Activated CD4-positive, CD25-positive, alpha-beta regulatory T cell treated with anti-CD3 and anti-CD28 coated beads, Interleukin-2, amount 50 U/mL, for 24 hours (primary cell): Measurements from ENCODE around the gene PIK3R3.

Source experiments
- ATAC-seq, 2 donors: fragments of 150-1000 bp; cut with Tn5 transposase; one replicate each; pipeline ENCODE4 v1.10.0; 2021; ENCODE audit warnings: mild to moderate bottlenecking in 1 of 2, moderate library complexity in 1 of 2

The PIK3R3 gene

DNA sequence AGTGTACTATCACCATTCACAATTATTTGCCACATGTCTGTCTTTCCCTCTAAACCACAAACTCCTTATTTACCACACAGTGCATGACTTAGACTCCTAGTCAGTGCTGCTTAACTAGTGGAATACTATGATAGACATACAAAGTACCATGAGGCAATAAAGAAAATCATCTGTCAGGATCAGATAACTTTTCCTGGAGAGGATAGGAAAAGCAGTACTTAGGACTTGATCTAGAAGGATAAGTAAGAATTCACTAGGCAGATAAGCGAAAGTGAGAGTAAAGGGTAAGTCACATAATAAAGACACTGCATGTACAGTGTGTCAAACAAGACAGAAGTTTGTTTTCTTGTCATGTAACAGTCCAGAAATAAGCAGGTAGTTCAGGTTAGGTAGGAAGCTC is 21.3 kb upstream of the PIK3R3 start:
- ATAC-seq: no peak

DNA sequence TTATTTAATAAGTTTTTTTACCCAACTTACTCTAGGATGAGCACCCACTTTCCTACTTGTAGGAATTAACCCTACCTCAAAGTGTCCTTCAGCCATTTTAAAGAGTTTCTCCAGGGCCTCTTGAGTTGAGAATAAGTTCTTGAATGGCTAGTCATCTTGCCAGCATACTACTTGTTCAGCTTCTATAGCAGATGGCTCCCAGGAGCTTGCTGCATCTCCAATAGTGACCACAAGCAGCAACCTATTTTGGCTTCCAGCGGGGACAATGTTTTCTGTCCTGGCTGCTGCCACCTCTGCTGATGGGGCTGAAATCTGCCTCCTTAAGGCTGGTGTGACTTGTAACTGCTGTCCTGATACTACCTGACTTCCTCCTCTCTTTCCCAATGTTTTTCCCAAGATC is 20.8 kb upstream of the PIK3R3 start:
- ATAC-seq: no peak

DNA sequence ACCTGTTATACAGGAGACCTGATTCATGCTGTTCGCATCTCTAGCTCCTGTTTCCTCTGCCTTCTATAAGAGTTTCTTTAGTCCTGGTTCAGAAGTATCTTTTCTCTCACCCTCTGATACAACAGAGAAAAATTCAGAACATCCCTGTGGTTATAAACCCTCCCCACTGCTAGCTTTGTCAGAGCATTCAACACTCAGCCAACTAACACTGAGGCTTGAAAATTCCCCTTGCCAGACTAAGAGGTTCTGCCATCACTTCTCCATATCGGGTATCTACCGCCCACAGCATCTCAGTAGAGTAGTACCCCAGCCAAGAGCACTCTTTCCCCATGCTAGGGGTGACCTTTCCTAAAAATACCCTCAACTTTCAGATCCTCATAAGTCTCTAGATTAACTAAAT is 19.6 kb upstream of the PIK3R3 start:
- peak in 1 of 2 donors; percentile 27 for ATAC-seq

- no peak for ATAC-seq
These were observed 17.7 kb upstream of the PIK3R3 start for GRCh38 chr1:46150085-46150484.

GRCh38 chr1:46148318-46148717 is 15.9 kb upstream of the PIK3R3 start:
- no peak for ATAC-seq

DNA sequence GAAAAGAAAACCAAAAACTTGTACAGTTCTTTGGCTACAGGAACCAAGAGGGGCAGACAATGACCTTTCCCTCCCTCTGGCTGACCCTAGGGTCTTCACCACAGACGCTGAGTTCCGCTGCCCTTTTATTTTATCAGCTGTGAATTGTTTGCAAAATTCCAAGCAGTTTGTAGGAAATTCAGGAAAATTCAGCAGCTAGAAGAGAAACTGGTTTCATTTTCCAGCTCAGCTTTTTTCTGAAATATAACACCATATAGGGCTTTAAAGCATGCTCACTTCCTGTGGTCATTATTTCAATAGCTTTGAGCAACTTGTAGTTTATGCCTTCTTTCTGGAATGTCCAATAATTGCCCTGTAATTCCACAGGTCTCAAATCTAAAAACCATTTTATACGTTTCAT is 5.5 kb upstream of the PIK3R3 start:
- no peak for ATAC-seq

- no peak for ATAC-seq
These were observed 4.3 kb upstream of the PIK3R3 start for GRCh38 chr1:46136711-46137110.

DNA sequence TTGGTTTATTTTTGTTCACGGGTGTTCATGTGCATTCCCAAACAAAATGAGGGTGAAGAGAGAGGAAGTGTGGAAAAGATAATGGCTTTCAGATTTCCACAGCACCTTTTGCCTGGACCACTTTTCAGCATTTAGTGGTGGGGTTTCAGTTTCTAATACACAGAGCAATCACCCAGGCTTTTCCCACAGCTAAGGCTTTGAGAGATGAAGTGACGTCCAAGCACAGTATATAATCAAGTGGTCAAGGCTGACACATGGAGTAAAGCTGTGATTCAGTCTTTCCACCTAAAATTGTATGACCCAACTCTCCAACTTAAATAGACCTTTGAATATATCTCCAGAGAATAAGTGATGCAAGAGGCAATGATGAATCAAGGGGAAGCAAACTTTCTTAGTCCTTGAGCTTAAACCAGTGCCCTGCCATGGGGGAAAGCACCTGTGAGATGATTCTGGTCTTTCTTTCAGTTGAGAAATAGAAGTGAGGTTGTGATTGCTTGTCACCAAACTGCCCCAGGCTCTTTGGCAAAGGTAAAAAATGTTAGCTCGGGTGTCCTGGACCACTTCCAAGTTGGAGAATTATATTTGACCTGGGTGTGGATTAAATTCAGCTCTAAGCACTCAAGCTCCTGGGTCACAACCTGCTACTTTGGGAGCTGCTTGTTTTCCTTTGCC is 2.4 kb upstream of the PIK3R3 start:
- ATAC-seq: no peak

DNA sequence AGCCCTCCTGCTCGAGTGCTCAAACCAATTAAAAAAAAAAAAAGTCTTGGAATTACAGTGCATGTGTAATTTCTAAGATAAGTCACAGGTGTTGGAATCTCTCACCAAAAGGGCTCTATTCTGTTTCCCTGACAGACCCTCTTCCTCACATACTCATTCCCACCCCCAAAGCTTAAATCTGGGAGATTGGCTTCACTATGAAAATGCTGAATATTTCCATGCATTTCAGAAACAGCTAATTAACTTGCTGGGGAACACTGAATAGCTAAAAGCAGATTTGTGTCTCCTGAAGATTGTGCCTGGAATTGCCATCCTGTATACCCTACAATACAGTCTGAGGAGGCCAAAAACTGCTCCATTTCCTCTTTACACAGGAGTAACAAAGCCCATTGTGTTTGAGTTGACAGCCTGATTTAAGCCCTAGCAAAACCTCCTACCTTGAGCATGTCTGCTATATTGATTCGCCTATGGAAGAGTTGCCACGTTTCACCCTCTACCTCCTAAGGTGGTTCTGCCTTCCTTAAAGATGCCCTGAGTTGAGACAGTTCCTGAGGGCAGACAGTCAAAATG is 1.4 kb upstream of the PIK3R3 start:
- no peak for ATAC-seq

DNA sequence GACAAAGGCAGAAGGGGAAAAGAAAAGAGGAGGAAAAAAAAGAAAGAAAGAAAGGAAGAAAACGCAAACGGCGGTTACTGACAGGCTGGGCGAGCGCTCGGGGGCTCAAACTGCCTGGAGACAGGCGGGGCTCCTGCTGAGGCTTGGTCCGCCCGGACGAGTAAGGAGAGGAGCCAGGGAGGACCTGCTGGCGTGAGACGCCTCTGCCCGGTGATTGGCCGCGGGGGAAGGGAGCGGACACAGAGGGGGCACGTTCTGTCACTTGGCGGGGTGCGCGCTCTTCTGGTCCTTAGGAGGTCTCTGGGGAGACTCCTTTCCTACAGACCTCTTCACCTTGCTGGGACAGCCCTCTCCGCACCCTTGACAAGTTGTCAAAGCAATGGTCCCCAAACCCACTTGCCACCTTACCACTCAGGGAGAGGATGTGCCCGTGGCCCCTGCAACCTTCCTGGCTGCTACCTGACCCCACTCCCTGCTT is 791 bp upstream of the PIK3R3 start:
- ATAC-seq: peak; percentile 47 to 48

- ATAC-seq: no peak
These were observed 509 bp downstream of the PIK3R3 start for GRCh38 chr1:46131712-46132528.

DNA sequence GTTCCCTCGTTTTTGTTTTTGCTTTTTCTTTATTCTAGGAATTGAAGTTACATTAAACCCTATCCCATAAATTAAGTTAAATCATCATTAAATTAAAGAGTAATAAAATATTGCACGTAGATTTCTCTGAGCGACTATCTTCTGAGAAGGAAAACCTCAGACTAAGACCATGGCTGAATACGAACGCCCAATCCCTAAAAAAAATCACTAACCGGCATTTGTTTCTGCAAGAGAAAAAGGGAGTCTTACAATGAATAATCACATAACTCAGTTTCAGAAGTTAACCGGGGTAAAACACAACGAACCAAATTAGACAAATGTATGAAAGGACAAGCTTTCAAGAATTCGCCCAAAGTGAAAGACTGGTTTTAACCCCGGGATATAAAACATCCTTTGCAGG is 1.3 kb downstream of the PIK3R3 start:
- no peak for ATAC-seq

- ATAC-seq: no peak
These were observed 1.8 kb downstream of the PIK3R3 start for GRCh38 chr1:46130606-46131005.

- ATAC-seq: no peak
These were observed 2.3 kb downstream of the PIK3R3 start for GRCh38 chr1:46130121-46130520.

- no peak for ATAC-seq
These were observed 4.1 kb downstream of the PIK3R3 start for GRCh38 chr1:46128344-46128743.

DNA sequence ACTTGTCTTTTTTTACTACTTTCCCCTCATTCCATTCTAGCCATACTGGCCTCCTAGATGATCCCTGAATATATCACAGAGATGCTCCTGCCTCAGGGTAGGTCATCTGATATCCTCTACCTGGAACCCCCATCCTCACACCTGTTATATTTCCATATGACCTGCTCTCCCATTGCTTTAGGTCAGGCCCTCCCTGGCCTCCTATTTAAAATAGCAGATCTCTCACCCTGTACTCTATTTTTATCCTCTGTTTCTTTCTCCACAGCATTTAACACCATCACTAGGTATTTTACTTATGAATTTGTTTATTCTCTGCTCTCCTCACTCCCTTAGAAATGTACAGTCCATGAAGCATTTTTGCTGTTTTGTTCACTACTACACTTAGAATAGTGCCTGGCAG is 13.6 kb downstream of the PIK3R3 start:
- no peak for ATAC-seq

DNA sequence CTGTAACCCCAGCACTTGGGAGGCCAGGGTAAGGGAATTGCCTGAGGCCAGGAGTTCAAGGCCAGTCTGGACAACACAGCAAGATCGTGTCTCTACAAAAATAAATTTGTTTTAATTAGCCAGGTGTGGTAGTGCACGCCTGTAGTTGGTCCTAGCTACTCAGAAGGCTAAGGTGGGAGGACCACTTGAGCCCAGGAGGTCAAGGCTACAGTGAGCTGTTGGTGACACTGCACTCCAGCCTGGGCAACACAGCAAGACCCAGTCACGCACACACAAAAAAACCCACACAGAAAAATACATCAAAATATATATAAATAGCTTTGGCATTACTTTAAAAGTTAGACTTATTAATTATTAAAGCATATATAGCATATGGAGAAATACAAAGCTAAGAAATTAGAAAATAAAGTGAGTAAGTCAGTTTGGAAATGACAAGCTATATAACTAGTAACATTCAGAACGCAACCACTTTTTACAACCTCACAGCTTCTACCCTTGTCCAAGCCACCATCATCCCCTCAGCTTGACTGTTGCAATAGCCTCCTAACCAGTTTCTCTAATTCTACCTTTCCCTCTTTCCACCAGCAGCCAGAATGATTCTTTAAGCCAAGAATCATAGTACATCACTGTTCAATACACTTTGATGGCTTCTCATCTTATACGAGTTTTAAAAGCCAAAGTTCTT is 14.5 kb downstream of the PIK3R3 start:
- peak; percentile 58 to 62 for ATAC-seq

DNA sequence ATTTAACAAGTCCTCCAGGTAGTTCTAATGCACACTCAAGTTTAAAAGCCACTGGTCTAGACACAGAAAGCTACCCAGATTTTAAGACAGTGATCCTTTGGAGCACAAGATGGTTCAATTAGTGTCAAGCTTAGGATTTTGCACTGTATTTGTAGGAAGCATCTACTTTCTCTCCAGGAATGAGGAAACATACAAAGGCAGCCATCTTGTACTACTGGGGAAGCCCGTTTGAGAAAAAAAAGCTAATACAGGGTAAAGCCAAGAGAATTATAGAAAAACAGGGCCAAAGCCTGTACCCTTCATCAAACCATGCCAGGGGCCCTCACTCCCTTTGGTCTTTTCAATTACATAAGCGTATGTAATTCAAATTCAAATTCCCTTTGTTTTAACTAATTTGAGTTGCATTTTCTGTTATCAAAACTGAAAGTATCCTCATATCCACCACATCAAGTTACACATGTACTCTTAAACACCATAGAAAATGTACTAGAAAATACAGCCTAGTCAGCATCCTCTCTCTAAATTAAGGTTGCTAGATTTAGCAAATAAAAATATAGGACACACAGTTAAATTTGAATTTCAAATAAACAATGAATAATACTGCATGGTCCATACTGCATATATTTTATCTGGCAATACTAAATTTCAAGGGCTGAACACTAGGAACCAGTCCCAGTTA is 17.4 kb downstream of the PIK3R3 start:
- no peak for ATAC-seq

DNA sequence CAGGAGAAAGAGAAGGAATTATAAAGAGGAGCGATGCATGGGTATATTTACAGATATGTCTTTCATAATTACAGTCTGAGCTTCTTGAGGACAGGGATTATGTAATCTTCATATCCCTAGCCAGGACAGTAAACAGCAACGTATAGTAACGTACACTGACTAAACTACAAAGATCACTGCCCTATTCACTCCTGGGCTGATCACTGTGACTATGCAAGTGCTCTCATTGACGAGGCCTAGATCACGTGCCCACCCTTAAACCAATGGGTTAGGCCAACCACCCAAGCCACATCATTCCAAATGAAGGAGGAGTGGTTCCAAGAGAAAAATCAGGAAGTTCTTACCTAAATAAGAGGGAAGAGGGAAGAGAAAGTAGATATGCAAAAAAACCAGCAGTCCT is 18.5 kb downstream of the PIK3R3 start:
- no peak for ATAC-seq

- ATAC-seq: no peak
These were observed 20.3 kb downstream of the PIK3R3 start for GRCh38 chr1:46112108-46112507.

GRCh38 chr1:46110521-46110920 is 21.9 kb downstream of the PIK3R3 start:
- no peak for ATAC-seq

GRCh38 chr1:46102769-46103476 is 29.5 kb downstream of the PIK3R3 start:
- peak; percentile 59 to 67 for ATAC-seq
